ENCODE results near the gene BHLHE23.

Gene BHLHE23

DNA sequence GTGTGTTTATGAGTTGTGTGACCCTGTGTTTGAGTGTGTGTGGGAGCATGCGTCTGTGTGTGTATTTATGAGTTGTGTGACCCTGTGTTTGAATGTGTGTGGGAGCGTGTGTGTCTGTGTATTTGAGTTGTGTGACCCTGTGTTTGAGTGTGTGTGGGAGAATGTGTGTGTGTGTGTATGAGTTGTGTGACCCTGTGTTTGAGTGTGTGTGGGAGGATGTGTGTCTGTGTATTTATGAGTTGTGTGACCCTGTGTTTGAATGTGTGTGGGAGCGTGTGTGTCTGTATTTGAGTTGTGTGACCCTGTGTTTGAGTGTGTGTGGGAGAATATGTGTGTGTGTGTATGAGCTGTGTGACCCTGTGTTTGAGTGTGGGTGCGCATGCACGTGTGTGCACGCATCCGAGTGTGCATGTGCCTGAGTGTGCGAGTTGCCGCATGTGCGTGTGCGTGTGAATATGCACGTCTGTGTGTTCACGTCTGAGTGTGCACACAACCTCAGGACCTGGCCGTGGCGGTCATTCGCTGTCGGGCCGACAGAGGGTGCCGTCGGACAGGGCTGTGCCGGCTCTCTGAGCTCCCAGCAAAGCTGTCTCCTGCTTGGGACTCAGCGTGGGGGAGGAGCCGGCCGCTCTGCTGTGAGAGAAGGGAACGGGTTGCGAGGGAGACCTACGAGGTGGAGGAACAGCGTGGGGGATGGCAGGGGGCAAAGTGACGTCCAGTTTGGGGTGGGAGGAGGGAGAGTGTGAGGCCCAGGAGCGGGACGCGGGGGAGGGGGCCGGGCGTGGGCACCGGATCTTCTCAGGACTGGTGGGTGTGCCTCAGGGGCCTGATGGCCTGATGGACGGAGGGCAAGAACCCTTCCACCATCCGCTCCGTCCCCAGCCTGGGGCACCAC is 34.6 kb downstream of the BHLHE23 start:
- DNase-seq (ENCODE audit: low read depth), result peak; percentile 84
- H3K4me3 ChIP-seq (ENCODE audit: low read length), result no peak overlapping the region
- peak; percentile 91 for TF ChIP-seq CTCF (IDR thresholded peaks at IDR 0.05; ENCODE audit: insufficient read depth, low read depth, low read length, missing control alignments)

DNA sequence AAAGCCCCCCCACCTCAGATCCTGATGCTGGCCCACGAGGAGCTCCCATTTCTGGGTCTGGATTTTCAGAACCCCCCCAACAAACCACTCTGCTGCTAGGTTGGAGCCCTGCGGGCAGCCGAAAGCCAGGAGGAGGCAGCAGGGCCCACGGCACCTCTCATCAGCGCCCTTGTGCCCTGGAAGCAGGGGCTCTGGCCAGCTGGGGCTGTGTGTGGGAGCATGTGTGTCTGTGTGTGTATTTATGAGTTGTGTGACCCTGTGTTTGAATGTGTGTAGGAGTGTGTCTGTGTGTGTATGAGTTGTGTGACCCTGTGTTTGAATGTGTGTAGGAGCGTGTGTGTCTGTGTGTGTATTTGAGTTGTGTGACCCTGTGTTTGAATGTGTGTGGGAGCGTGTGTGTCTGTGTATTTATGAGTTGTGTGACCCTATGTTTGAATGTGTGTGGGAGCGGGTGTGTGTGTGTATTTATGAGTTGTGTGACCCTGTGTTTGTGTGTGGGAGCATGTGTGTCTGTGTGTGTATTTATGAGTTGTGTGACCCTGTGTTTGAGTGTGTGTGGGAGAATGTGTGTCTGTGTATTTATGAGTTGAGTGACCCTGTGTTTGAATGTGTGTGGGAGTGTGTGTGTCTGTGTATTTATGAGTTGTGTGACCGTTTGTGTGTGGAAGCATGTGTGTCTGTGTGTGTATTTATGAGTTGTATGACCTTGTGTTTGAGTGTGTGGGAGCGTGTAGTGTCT is 35.4 kb downstream of the BHLHE23 start:
- no peak overlapping the region for H3K4me3 ChIP-seq (ENCODE audit: low read length)
- no peak for TF ChIP-seq CTCF (IDR thresholded peaks at IDR 0.05; ENCODE audit: insufficient read depth, low read depth, low read length, missing control alignments)
- no peak for DNase-seq (ENCODE audit: low read depth)

- TF ChIP-seq CTCF (IDR thresholded peaks at IDR 0.05; ENCODE audit: insufficient read depth, low read depth, low read length, missing control alignments), result no peak
- no peak for DNase-seq (ENCODE audit: low read depth)
- H3K4me3 ChIP-seq (ENCODE audit: low read length), result no peak overlapping the region
Observed at GRCh38 chr20:62970307-62971210, 36.2 kb downstream of the BHLHE23 start.

DNA sequence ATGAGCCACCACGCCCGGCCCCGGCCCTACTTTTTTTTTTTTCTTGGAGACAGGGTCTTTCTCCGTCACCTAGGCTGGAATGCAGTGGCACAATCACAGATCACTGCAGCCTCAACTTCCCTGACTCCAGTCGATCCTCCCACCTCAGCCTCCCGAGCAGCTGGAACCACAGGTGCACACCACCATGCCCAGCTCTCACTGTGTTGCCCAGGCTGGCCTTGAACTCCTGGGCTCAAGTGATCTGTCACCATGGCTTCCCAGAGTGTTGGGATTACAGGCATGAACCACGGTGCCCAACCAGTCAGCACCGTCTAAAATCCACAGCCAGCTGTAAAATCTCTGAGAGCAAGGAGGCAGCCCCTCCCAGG is 36.8 kb downstream of the BHLHE23 start:
- TF ChIP-seq CTCF (IDR thresholded peaks at IDR 0.05; ENCODE audit: insufficient read depth, low read depth, low read length, missing control alignments), result no peak
- no peak for DNase-seq (ENCODE audit: low read depth)
- H3K4me3 ChIP-seq (ENCODE audit: low read length), result no peak overlapping the region

GRCh38 chr20:62969179-62969760 is 37.5 kb downstream of the BHLHE23 start:
- no peak for TF ChIP-seq CTCF (IDR thresholded peaks at IDR 0.05; ENCODE audit: insufficient read depth, low read depth, low read length, missing control alignments)
- DNase-seq (ENCODE audit: low read depth), result no peak
- H3K4me3 ChIP-seq (ENCODE audit: low read length), result no peak overlapping the region

All from epithelial cell of esophagus (primary cell).